H1 (cell line): ENCODE measurements around the gene NME8.
A peak's percentile ranks its signal among the peaks of the same experiment; 100 is the strongest.

Experiments
- BACH1 ChIP-seq: IDR thresholded peaks from 2 replicates; pipeline ENCODE4 v1.6.1; 2012; ENCODE audit warnings: low read length, improper control_type of control experiment
- CEBPB ChIP-seq: IDR thresholded peaks from 2 replicates; pipeline ENCODE4 v1.6.1; 2012; ENCODE audit warnings: low read depth, low read length
- GTF2F1 ChIP-seq: IDR thresholded peaks from 2 replicates; pipeline ENCODE4 v1.6.1; 2012; ENCODE audit warnings: low read depth, low read length, improper control_type of control experiment, borderline replicate concordance
- POLR2A ChIP-seq, 2 experiments: IDR thresholded peaks; 1 replicate in 1 of 2; 2 replicates in 1 of 2; pipeline ENCODE4 v1.6.1; 2011; ENCODE audit warnings: low read depth in 2 of 2, low read length in 2 of 2, mild to moderate bottlenecking in 2 of 2; ENCODE audit errors: control extremely low read depth in 1 of 2
- RAD21 ChIP-seq, 2 experiments: IDR thresholded peaks in 1 of 2; conservative IDR thresholded peaks in 1 of 2; 2 replicates each; pipeline ENCODE4 v1.6.1; 2011; ENCODE audit warnings: low read depth in 2 of 2, low read length in 2 of 2, improper control_type of control experiment in 1 of 2, inconsistent platforms in 1 of 2, mild to moderate bottlenecking in 1 of 2, moderate library complexity in 1 of 2
- RFX5 ChIP-seq: IDR thresholded peaks from 2 replicates; pipeline ENCODE4 v1.6.1; 2011; ENCODE audit warnings: low read depth, low read length, improper control_type of control experiment, borderline replicate concordance
- SIRT6 ChIP-seq: IDR thresholded peaks from one replicate; pipeline ENCODE4 v1.7.1; 2012; ENCODE audit warnings: low read length, inconsistent platforms
- TAF7 ChIP-seq: optimal IDR thresholded peaks from 2 replicates; pipeline ENCODE3; 2011; ENCODE audit warnings: low read depth, mild to moderate bottlenecking, inconsistent platforms, low read length, moderate library complexity, borderline replicate concordance
- YY1 ChIP-seq: IDR thresholded peaks from 2 replicates; pipeline ENCODE4 v1.6.1; 2011; ENCODE audit warnings: low read depth, mild to moderate bottlenecking, low read length
- TF ChIP-seq, protein P1 (sequence below), 3 experiments: IDR thresholded peaks; 1 replicate in 2 of 3; 2 replicates in 1 of 3; pipeline versions ENCODE4 v1.5.1 to v1.6.1; 2011; ENCODE audit warnings: low read length in 3 of 3, mild to moderate bottlenecking in 3 of 3, inconsistent platforms in 2 of 3, low read depth in 1 of 3, moderate library complexity in 1 of 3; ENCODE audit not compliant: insufficient read depth in 1 of 3; ENCODE audit errors: control extremely low read depth in 1 of 3
- TF ChIP-seq, protein P2 (sequence below): IDR thresholded peaks from 2 replicates; pipeline ENCODE4 v1.6.1; 2012; ENCODE audit warnings: inconsistent platforms

DNA sequence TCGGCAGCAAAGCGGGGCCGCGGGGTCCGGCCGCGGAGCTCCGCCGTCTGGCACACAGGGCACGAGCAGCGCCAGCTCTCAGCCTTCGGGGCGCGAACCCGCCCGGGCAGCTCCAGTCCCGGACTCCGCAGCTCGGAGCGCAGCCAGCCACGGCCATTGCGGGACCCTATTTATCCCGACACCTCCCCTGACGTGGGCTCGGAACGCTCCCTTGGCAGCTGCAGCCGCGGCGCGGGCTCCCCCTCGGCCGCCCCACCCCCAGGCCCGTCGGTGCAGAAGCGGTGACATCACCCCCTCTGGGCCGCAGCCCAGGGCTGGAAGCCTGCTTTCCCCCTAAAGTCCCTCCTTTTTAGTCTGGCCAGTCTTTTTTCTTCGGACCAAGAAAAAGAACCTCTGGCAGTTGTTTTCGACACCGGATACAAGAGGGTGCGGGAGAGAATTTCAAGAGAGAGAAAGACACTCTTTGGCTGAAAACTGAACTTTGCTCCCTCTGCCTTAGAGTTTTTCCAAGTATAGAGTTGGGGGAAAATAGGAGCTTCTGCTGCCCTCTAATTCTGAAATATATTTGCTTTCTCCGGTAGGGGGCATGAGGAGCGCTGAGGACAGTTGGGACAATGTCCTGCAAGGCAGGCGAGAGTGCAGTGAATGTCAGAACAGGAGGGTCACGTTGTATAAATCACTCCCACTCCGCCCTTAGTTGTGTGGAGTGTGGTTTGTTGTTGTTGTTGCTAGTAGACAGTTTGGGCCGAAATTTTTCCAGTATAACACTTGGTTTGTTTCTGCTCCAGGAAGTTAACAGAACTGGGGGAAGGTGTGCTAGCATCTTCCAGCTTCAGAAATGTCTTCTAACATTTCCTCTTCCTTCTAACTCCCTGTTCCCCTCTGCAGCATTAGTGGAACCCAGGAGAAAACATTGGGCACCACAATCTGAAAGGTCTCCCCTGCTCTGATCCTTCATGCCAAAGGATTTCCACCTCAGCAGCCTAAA lies 68.6 kb downstream of the NME8 start, which contains the start of gene SFRP4:
- TF ChIP-seq BACH1 (no peak), SIRT6 (no peak), RFX5 (no peak), YY1 (no peak), TAF7 (no peak), CEBPB (no peak), GTF2F1 (no peak), RAD21 (IDR thresholded peaks at IDR 0.05 in 1 of 2, conservative IDR thresholded peaks at IDR 0.05 in 1 of 2; ENCODE audit: low read depth in 2 of 2, low read length in 2 of 2) (peak; percentile 56 to 68), POLR2A (IDR thresholded peaks at IDR 0.05; ENCODE audit: control extremely low read depth in 1 of 2, low read depth in 2 of 2, low read length in 2 of 2) (no peak)
- TF ChIP-seq, protein P1, sequence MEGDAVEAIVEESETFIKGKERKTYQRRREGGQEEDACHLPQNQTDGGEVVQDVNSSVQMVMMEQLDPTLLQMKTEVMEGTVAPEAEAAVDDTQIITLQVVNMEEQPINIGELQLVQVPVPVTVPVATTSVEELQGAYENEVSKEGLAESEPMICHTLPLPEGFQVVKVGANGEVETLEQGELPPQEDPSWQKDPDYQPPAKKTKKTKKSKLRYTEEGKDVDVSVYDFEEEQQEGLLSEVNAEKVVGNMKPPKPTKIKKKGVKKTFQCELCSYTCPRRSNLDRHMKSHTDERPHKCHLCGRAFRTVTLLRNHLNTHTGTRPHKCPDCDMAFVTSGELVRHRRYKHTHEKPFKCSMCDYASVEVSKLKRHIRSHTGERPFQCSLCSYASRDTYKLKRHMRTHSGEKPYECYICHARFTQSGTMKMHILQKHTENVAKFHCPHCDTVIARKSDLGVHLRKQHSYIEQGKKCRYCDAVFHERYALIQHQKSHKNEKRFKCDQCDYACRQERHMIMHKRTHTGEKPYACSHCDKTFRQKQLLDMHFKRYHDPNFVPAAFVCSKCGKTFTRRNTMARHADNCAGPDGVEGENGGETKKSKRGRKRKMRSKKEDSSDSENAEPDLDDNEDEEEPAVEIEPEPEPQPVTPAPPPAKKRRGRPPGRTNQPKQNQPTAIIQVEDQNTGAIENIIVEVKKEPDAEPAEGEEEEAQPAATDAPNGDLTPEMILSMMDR (IDR thresholded peaks at IDR 0.05; ENCODE audit: control extremely low read depth in 1 of 3, insufficient read depth in 1 of 3, low read depth in 1 of 3, low read length in 3 of 3), result peak; percentile 54 to 74 (median 66)
- TF ChIP-seq, protein P2, sequence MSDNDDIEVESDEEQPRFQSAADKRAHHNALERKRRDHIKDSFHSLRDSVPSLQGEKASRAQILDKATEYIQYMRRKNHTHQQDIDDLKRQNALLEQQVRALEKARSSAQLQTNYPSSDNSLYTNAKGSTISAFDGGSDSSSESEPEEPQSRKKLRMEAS, result no peak
